Mucosa of gallbladder (tissue), 1 donor: ENCODE data around the gene VPS9D1. TPM values are rescaled to one million over a fixed set of nuclear protein-coding genes. Genes with fewer than 3 reads are reported as not detected.
A peak's percentile ranks its signal among the peaks of the same experiment; 100 is the strongest.
"Not testable (repeated sequence)": the region's sequence is repeated elsewhere in the genome, so short reads cannot be mapped to it uniquely, and the experiment has no call there.

ENCODE experiments used
- DNase-seq: peaks from one replicate; pipeline ENCODE4 v3.0.0-alpha.2; 2020; ENCODE audit warnings: low spot score
- total RNA-seq: library from RNA; stranded (reverse); gene quantifications from one replicate; pipeline ENCODE4 v1.2.1, GENCODE V29; 2021
- donor health status: DM: no; HTN: no; CAD: no.

VPS9D1 gene
- total RNA-seq, 1 donor from 2014 or later: 20.8 TPM

DNA sequence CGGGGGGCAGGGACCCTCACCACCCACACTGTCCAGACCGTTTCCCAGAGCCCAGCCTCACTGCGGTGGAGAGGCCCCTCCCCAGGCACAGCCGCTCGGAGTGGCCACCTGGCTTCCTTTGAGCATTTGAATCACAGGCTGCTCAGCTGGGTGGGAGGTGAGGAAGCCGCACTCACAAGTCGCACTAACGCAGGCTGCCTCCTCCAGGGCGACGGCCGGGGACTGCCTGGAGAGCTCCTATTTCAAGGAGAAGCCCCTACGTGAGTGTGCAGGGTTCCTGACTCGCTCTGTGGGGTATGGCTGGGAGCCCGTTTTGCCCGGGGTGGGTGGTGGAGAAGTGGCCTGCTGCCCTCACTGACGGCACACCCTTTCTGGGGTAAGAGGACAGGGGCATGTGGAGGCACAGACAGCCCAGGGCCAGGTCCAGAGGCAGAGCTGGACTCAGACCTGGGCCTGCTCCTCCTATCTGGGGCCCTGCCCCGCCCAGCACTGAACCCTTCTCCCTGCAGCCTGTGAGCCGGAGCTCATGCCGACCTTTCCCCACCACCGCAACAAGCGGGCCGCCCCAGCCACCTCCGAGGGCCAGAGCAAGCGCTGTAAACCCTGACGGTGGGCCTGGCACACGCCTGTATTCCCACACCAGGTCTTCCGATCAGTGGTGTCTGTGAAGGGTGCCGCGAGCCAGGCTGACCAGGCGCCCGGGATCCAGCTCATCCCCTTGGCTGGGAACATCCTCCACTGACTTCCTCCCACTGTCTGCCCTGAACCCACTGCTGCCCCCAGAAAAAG lies 25.4 kb downstream of the VPS9D1 start:
- DNase-seq: no peak

DNA sequence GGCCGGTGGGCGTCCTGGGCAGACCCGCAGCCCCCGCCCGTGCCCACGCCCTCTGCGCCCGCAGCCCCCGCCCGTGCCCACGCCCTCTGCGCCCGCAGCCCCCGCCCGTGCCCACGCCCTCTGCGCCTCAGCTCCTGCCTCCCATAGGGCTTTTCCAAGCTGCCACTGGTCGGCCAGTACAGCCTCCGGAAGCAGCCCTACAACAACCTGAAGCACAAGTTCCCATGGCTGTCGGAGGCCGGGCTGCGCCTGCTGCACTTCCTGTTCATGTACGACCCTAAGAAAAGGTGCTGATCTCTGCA lies 26.0 kb downstream of the VPS9D1 start:
- not testable (repeated sequence) for DNase-seq

DNA sequence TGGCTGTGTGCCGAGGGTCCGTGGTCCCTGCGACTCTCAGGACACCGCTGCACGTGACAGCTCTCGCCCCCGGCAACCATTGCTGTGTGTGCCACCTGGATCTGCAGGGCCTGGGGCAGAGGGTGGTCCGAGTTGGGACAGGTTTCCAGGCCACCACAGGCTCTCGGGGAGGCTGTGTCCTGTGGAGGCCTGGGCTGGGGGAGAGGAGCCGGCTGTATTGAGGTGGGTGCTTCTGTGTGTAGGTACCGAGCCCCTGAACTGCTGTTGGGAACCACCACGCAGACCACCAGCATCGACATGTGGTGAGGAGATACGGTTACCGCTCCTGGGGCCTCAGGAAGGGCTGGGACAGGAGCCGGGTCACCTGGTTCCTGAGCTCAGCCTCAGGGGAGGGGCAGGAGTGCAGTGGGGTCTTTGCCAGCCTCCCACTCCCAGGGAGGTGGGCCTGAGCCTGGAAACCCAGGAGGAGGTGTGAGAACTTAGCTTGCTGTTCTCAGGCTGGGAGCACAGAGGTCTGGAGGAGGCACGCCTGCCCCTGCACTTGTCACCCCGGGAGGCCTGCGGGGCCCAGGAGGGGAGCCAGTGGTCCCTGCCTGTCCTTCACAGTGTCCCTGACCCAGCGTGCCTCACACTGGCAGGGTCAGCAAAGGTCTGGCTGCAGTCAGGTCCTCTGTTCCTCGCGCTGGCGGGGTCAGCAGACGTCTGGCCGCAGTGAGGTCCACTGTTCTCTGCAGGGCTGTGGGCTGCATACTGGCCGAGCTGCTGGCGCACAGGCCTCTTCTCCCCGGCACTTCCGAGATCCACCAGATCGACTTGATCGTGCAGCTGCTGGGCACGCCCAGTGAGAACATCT lies 26.5 kb downstream of the VPS9D1 start:
- DNase-seq: no peak

DNA sequence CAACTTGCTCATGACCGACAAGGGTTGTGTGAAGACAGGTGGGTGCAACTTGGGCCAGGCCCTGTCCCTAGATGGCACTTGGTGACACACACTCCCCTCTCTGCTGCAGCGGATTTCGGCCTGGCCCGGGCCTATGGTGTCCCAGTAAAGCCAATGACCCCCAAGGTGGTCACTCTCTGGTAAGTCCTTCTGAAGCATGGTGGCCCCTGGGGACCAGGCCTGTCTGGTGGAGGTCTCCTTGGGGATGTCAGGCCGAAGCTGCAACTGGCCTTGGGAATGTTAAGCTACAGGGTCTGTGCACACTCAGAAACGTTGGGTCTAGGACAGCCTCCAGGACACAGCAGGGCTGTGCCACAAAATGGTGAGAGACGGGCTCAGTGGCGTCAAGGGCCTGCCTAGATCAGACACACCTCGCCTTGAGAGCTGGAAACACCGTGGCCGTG lies 27.4 kb downstream of the VPS9D1 start:
- no peak for DNase-seq

DNA sequence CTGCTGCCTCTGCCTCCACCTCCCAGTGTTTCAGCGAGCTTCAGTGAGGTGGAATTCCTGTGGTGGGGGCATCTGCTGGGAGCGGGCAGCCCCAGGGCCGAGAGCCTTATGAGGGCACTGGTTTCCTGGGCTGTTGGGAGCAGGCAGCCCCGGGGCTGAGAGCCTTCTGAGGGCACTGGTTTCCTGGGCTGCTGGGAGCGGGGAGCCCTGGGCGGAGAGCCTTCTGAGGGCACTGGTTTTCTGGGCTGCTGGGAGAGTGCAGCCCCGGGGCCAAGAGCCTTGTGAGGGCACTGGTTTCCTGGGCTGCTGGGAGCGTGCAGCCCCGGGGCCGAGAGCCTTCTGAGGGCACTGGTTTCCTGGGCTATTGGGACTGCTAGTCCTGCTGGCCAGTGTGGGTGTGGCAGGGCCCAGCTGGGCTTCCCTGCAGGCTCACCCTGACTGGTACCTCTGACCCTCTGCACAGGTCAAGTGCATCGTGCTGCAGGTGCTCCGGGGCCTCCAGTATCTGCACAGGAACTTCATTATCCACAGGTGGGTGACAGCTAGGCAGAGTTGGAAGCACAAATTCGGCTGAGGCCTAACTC lies 28.6 kb downstream of the VPS9D1 start:
- DNase-seq: no peak

DNA sequence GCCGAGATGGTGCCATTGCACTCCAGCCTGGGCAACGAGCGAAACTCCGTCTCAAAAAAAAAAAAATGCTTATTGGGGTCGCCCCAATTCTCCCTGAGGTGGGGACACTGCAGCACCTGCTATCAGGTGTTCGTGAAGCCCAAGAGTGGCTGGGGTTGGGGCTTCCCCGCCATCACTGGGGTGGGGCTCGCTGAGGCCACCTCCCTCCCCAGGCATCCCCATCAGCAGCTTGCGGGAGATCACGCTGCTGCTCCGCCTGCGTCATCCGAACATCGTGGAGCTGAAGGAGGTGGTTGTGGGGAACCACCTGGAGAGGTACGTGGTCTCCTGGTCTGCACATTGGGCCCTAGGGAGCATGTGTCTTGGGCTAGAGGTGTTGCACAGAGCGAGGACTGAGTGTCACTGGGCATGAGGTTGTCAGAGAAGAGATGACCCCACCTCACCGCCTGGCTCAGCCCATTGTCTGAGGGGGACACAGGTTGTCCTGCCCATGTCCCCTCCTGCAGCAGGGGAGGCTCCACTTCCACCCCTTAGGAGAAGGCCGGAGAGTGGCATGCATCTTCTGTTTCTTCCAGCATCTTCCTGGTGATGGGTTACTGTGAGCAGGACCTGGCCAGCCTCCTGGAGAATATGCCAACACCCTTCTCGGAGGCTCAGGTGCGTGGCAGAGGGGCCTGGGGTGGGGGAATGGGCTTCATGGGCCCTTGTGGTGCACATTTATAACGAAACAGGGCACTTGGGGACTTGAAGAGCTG lies 29.3 kb downstream of the VPS9D1 start:
- DNase-seq: no peak

DNA sequence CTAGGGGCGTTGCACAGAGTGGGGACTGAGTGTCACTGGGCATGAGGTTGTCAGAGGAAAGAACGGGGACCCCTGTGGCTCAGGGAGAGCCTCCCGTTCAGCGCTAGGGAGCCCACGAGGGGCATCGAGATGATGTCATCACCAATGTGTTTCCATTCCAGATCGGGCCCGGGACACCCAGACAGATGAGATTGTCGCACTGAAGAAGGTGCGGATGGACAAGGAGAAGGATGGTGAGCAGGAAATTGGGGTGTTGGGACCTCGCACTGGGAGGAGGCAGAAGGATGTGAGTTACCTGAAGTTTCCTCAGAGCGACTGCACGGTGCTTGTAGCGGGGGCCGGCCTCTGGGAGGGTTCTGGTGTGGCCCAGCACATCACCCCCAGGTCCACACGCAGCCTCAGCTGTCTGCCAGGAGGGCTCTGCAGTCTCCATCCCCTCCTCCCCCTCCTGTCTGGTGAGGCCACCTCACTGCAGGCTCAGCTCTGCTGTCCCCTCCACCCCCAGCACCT lies 30.3 kb downstream of the VPS9D1 start:
- no peak for DNase-seq

DNA sequence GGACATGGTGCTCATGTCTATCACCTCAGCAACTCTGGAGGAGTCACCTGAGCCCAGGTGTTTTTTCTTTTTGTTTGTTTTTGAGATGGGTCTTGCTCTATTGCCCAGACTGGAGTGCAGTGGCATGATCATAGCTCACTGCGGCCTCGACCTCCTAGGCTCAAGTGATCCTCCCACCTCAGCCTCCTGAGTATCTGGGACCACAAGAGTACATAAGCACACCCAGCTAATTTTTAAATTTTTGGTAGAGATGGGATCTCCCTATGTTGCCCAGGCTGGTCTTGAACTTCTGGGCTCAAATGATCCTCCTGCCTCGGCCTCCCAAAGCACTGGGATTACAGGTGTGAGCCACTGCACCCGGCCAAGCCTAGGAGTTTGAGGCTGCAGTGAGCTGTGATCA lies 31.1 kb downstream of the VPS9D1 start:
- DNase-seq: not testable (repeated sequence)

DNA sequence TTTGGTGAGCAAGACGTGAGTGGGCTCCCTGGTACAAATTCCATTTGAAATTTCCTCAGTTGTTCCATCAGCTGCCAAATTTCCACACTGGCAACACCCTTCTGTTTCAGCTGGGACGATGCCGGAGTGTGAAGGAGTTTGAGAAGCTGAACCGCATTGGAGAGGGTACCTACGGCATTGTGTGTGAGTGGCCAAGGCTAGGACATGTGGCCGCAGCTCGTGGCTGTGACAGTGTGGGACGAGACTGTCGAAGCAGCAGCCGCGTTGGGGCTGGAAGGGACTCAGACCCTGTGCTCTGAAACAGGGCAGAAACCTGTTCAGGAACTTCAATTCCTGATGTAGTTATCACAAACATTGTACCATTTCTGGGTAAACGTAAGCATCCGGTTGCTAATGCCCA lies 31.6 kb downstream of the VPS9D1 start:
- no peak for DNase-seq

DNA sequence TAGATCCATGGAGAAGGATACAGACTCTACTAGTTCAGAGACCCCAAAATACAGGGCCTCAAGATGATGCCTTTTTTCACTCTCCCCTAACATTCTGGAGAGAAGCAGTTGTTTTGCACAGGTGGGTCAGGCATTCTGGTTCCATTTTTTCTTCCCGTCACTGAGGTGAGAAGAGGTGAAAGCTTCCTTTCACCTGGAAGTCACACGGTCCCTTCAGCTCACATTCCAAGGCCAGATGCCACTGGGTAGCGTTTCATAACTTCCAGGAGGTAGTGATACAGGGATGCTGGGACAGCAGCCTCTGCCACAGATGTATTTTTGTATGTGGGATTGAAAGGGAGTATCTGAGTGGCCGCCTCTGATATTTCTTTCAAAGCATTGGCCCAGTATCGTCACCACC lies 32.3 kb downstream of the VPS9D1 start:
- DNase-seq: no peak

DNA sequence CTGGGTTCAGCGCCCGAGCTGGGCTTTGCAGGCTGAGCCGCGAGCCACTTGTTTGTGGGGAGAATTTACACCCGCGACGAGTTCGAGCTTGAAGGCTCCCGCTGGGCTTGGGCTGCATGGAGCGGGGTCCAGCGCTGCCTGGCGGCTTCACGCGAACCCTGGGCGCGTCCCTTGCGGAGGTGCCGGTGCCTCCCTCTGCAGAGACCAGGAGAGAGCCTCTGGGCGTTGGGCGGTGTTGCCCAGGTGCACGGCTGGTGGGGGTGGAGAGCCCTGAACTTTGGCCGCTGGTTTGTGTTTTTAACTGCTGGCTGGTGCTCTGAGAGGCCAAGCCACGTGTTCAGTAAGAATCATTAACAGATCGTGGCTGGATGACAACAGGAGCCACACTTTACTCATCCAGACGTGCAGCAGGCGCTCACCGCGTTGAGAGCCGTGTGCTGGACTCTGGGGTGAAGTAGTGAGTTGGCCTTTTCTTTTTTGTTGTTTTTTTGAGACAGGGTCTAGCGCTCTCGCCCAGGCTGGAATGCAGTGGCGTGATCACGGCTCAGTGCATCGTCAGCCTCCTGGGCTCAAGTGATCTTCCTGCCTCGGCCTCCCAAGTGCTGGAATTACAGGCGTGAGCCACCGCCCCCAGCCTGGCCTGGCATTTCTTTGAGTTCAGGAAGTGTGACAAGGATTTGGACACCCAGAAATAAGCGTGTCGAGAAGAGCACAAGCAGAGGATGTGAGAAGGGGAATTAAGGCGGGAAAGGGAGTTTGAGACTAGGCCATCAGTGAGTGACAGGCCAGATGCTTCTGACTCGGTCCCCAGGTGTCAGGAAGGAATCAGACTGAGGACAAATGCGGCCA lies 33.4 kb downstream of the VPS9D1 start:
- peak; percentile 87 for DNase-seq

DNA sequence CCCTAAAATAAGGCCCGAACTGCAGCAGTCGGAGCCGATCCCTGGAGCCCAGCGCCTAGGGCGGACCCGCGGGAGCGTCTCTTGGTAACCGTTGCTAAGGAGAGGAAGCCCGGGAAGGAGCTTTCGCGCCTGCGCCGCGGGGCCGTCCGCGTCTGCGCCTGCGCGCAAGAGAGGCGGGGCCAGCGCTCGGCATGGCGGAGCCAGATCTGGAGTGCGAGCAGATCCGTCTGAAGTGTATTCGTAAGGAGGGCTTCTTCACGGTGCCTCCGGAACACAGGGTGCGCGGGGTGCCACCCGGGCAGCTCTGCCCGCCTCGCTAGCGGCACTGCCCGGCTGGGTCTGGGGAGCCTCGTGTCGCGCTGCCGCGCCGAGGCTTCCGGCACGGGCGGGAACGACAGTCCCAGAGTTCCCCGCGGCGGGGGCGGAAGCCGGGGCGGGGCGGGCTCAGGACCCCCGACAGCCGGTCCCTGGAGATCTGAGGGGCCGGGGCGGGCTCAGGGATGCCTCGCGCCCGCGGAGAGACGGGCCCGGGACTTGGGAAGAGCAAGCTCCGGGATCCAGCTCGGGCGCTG lies 34.1 kb downstream of the VPS9D1 start, which contains the start of gene CDK10:
Gene CDK10 (plus strand): TSS at position 170 of the 572 bp plus-strand sequence. CDS start 22 bp downstream, at position 192.
- DNase-seq: peak; percentile 94

DNA sequence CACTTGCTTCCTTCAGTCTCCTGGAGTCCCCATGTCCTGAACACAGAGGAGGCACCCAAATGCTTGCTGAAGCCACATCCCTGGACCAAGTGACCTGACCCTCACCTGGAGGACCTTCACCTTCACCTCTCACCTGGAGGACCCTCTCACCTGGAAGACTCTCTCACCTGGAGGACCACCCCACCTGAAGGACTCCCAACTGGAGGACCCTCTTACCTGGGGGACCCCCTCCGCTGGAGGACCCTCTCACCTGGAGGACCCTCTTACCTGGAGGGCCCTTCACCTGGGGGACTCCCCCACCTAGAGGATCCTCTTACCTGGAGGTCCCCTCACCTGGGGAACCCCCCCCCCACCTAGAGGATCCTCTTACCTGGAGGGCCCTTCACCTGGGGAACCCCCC lies 34.8 kb downstream of the VPS9D1 start:
- DNase-seq: no peak

DNA sequence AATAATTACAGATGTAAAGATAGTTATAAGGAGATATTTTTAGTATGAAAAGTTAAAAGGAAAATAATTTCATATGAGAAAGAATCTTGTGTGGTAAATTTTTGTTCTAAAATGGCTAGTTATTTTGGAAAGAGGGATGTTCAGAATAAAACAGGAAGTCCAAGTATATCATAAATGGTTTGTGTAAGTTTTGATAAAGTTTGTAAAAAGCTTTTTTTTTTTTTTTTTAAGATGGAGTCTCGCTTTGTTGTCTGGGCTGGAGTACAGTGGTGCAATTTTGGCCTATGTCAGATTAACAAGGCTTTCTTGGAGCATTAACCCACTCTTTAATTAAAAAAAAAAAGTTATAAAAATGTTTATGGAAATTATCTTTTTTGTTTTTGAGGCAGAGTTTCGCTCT lies 42.4 kb downstream of the VPS9D1 start:
- DNase-seq: no peak

DNA sequence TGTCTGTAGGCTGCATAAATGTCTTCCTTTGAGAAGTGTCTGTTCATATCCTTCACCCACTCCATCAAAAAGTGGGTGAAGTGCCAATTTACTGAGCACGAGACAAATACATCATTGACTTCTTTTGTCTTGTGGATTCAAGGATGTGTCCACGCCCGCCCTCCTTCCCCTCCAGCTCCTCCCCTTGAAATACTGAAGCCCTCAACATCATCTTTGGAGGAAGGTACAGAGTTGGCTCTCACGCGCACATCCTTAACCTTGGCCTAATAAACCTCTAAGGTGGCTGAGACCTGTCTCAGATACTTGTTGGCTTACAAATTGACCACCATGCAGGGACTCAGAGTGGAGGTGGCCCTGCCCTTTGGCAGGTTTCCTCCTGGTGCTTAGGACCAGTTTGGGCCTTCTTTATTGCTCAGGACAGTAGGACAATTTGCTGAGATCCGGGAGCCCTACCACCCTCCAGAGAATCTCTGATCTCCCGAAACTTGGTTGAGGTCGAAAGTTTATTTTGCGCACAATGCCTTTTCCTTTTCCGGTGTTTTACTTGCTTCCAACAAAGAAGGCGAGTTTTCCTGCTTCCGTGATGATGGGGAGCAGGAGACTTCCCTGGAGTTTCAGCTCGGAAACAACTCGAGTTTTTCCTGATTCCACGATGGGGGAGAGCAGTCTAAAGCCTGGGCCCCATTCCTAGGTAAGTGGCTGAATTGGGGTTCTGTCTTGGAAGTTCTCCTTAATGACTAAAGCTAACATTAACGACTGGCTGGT lies 48.3 kb downstream of the VPS9D1 start:
- no peak for DNase-seq

DNA sequence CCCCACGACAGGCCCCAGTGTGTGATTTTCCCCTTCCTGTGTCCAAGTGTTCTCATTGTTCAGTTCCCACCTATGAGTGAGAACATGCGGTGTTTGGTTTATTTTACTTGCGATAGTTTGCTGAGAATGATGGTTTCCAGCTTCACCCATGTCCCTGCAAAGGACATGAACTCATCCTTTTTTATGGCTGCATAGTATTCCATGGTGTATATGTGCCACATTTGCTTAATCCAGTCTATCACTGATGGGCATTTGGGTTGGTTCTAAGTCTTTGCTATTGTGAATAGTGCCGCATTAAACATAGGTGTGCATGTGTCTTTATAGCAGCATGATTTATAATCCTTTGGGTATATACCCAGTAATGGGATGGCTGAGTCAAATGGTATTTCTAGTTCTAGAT lies 49.1 kb downstream of the VPS9D1 start:
- DNase-seq: not testable (repeated sequence)

DNA sequence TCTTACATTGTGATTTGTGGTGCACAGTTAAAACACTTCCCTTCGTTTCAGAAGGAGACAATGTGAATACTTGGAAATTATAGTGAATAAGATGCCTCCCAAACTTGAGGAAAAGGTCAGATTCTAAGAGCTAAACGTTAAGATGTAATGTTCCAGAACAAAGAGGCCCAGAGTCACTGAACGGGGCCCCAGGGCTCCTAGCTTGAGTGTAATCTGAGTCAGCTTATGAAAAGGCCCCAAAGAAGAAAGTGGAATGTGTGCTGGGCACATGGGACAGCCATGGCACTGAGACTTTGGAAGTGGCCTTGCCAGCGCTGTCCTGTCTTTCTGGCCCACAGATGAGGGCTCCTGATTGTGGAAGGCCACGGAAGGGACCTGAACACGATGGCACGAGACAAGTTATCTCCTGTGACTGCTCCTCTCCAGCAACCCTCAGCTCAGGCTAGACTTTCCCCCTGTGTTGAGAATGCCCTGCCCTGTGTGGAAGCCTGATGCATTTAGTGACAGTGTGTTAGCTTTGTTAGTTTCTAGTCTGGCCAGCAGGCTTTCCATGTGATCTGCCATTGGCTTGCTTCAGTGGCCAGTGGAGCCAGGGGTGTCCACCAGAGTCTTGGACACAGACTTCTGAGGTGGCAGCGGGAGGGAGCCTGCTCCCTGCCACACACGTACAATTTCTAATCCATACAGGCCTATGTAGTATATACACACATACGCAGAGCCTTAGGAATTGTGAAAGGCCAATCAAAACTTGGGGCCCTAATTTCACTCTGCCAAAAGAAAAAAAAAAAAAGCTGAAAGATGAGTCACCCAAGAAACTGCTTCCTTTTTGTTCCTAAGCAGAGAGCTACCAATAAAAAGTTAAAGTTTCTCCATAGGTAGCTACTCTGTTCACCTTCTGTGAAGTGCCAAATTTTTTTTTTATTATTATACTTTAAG lies 49.9 kb downstream of the VPS9D1 start:
- no peak for DNase-seq

DNA sequence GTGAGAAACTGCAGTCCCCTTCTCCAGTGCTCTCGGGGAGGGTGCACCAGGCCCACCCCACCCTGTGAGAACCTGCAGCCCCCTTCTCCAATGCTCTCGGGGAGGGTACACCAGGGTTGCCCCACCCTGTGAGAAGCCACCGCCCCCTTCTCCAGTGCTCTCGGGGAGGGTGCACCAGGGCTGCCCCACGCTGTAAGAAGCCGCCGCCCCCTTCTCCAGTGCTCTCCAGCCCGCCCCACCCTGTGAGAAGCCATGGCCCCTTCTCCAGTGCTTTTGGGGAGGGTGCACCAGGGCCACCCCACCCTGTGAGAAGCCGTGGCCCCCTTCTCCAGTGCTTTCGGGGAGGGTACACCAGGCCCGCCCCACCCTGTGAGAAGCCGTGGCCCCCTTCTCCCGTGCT lies 50.9 kb downstream of the VPS9D1 start:
- no peak for DNase-seq

DNA sequence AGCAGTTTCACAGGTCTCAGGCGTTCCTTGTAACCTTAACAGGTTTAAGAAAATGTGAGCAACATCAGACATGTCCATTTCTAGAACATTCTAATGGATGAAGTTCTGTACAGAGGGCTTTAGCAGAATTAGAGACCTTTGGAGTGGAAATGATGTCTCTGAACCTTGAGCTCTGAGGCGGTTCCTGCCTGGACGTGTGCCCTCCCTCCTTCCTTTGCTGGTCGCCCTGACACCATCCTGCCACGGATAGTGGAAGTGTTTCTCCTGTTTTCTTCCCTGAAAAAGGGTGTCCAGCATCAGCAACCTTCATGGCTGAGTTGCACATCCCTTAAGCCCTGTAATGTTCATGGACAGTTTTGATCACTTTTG lies 51.9 kb downstream of the VPS9D1 start:
- no peak for DNase-seq
